ENCODE measurements around the gene EID2B.

Gene EID2B

DNA sequence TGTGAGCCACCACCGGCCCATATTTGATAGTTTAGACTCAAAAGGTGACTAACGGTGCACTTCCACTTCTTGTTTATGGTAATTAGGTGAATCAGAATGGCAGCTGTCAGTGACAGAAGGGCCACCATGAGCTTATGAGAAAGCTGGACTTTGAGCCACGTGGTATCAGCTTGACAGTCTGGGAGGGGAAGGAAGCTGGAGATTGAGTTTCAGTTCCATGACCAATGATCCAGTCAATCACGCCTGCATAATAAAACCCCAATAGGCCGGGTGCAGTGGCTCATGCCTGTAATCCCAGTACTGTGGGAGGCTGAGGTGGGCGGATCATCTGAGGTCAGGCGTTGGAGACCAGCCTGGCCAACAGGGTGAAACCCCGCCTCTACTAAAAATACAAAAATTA is 8.2 kb downstream of the EID2B start:
- no peaks in the 10 kb centered on the region for H3K4me1 ChIP-seq (ENCODE audit: control insufficient read depth, insufficient read depth, low read length)
- no peaks in the 10 kb centered on the region for H3K9me3 ChIP-seq (ENCODE audit: control insufficient read depth, insufficient read depth, low read length)
- H3K9ac ChIP-seq (ENCODE audit: low read depth, low read length): no peak overlapping the region
- H3K4me3 ChIP-seq (ENCODE audit: low read depth, low read length): no peak overlapping the region
- no peaks in the 10 kb centered on the region for H3K27me3 ChIP-seq (ENCODE audit: control insufficient read depth, insufficient read depth, low read length)
- H3K36me3 ChIP-seq (ENCODE audit: control insufficient read depth, insufficient read depth, low read length): peaks cover 3% of the 10 kb centered on the region

DNA sequence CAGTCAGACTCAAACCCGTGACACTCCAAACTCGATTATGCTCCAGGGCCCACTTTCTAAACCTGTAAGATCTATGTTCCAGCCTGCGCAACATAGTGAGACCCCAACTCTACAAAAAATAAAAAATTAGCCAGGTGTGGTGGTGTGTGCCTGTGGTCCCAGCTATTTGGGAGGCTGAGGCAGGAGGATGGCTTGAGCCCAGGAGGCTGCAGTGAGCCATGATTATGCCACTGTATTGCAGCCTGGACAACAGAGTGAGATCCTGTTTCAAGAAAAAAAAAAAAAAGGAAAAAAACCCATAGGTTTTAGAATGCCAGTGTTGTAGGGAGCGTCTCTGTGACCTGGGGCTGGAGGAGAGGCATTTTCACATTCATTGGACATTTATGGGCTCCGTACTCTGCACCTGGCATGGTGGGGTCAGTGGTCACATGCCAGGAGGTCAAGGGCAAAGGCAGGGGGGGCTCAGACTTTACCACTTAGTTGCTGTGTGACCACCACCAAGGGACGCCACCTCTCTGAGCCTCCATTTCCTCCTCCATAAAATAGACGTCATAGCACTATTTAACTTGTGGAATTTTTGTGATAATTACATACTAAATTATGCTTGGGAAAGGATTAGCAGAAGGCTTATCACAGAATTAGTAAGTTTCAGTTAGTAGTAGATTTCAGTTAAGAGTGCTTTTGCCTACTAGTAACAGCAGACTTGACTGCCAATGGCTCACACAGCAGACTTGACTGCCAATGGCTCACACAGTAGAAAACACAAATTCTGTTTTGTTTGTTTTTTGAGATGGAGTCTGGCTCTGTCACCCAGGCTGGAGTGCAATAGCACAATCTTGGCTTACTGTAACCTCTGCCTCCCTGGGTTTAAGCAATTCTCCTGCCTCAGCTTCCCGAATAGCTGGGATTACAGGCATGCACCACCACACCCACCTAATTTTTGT is 11.8 kb downstream of the EID2B start:
- Histone ChIP-seq H3K27me3 (ENCODE audit: control insufficient read depth, insufficient read depth, low read length) (no peaks in the 10 kb centered on the region), H3K36me3 (ENCODE audit: control insufficient read depth, insufficient read depth, low read length) (peaks cover 3% of the 10 kb centered on the region), H3K4me3 (ENCODE audit: low read depth, low read length) (no peak overlapping the region), H3K4me1 (ENCODE audit: control insufficient read depth, insufficient read depth, low read length) (peaks cover 4% of the 10 kb centered on the region), H3K9ac (ENCODE audit: low read depth, low read length) (no peak overlapping the region), H3K9me3 (ENCODE audit: control insufficient read depth, insufficient read depth, low read length) (no peaks in the 10 kb centered on the region)

DNA sequence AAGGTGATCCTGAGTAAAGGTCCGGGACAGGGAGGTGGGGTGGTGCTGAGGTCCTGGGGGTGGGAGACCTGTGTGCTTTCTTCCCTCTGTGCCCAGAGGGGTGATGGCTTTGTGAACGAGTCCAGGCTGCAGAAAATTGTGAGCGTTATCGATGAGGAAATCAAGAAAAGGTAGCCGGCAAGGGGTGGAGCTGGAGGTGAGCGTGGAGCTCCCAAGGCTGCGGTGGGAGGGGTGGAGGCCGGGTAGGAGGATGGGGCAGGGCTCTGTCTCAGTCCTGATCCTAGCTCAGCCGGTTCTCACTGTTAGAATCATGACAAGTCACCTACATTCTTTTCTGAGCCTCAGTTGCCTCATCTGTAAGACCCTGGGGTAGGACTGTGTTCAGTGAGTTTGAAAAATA is 13.7 kb downstream of the EID2B start:
- Histone ChIP-seq H3K27me3 (ENCODE audit: control insufficient read depth, insufficient read depth, low read length) (peaks cover 8% of the 10 kb centered on the region), H3K4me3 (ENCODE audit: low read depth, low read length) (peak overlapping the region; percentile 8), H3K4me1 (ENCODE audit: control insufficient read depth, insufficient read depth, low read length) (peaks cover 4% of the 10 kb centered on the region), H3K9ac (ENCODE audit: low read depth, low read length) (no peak overlapping the region), H3K36me3 (ENCODE audit: control insufficient read depth, insufficient read depth, low read length) (peaks cover 3% of the 10 kb centered on the region), H3K9me3 (ENCODE audit: control insufficient read depth, insufficient read depth, low read length) (no peaks in the 10 kb centered on the region)

DNA sequence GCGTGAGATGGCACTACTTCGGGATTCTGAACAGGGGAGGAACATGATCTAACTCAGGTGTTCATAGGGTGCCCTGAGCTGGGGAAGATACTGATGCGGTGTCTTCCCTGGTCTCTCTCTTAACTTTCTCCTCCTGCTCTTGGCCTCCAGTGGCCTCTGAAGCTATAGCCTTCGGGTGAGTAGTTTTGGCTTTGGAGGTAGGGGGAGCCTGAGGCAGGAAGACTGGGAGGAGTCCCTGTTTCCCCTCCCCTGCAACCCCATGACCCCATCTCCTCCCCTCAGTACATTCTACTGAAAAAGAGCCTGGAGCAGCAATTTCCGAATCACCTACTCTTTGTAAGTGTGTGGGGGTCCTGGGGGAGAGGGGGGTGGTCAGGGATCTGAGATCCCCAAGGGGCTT is 14.2 kb downstream of the EID2B start:
- peak overlapping the region; percentile 8 for H3K4me3 ChIP-seq (ENCODE audit: low read depth, low read length)
- H3K9ac ChIP-seq (ENCODE audit: low read depth, low read length): no peak overlapping the region
- no peaks in the 10 kb centered on the region for H3K9me3 ChIP-seq (ENCODE audit: control insufficient read depth, insufficient read depth, low read length)
- peaks cover 3% of the 10 kb centered on the region for H3K36me3 ChIP-seq (ENCODE audit: control insufficient read depth, insufficient read depth, low read length)
- peaks cover 4% of the 10 kb centered on the region for H3K4me1 ChIP-seq (ENCODE audit: control insufficient read depth, insufficient read depth, low read length)
- peaks cover 12% of the 10 kb centered on the region for H3K27me3 ChIP-seq (ENCODE audit: control insufficient read depth, insufficient read depth, low read length)

DNA sequence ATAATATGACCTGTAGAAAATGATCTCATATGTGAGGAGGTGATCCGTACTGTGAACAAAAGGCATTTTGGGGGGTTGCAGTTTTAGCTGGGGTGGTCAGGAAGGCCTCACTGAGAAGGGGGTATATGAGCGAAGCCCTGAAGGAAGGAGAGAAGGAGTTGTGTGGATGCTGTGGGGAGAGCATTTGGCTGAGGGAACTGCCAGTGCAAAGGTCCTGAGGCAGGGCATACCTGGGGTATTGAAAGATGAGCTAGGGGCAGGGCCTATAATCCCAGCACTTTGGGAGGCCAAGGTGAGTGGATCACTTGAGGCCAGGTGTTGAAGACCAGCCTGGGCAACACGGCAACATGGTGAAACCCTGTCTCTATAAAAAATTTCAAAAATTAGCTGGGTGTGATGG is 15.2 kb downstream of the EID2B start:
- peaks cover 12% of the 10 kb centered on the region for H3K27me3 ChIP-seq (ENCODE audit: control insufficient read depth, insufficient read depth, low read length)

DNA sequence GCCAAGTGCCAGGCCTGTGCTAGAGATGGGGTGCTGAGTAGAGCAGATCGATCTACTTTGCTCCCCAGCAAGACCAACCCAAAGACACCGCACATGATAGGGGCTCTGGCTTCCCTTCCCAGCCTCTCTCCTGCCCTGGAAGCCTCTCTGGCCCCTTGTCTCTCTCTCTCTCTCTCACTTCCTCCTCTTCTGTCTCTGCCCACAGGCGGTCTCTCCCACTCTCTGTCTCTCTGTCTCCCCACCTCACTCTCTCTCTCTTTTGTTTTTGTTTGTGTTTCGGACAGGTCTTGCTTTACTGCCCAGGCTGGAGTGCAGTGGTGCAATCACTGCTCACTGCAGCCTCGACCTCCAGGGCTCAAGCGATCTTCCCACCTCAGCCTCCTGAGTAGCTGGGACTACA is 16.4 kb downstream of the EID2B start:
- peaks cover 4% of the 10 kb centered on the region for H3K4me1 ChIP-seq (ENCODE audit: control insufficient read depth, insufficient read depth, low read length)
- H3K4me3 ChIP-seq (ENCODE audit: low read depth, low read length): peak overlapping the region; percentile 88
- peaks cover 3% of the 10 kb centered on the region for H3K36me3 ChIP-seq (ENCODE audit: control insufficient read depth, insufficient read depth, low read length)
- peak overlapping the region; percentile 88 for H3K9ac ChIP-seq (ENCODE audit: low read depth, low read length)
- H3K27me3 ChIP-seq (ENCODE audit: control insufficient read depth, insufficient read depth, low read length): peaks cover 12% of the 10 kb centered on the region
- no peaks in the 10 kb centered on the region for H3K9me3 ChIP-seq (ENCODE audit: control insufficient read depth, insufficient read depth, low read length)

More for the DNA sequence above, 15.2 kb downstream of the EID2B start:
- peaks cover 4% of the 10 kb centered on the region for H3K4me1 ChIP-seq (ENCODE audit: control insufficient read depth, insufficient read depth, low read length)
- H3K9ac ChIP-seq (ENCODE audit: low read depth, low read length): no peak overlapping the region
- no peak overlapping the region for H3K4me3 ChIP-seq (ENCODE audit: low read depth, low read length)
- no peaks in the 10 kb centered on the region for H3K9me3 ChIP-seq (ENCODE audit: control insufficient read depth, insufficient read depth, low read length)
- peaks cover 3% of the 10 kb centered on the region for H3K36me3 ChIP-seq (ENCODE audit: control insufficient read depth, insufficient read depth, low read length)

DNA sequence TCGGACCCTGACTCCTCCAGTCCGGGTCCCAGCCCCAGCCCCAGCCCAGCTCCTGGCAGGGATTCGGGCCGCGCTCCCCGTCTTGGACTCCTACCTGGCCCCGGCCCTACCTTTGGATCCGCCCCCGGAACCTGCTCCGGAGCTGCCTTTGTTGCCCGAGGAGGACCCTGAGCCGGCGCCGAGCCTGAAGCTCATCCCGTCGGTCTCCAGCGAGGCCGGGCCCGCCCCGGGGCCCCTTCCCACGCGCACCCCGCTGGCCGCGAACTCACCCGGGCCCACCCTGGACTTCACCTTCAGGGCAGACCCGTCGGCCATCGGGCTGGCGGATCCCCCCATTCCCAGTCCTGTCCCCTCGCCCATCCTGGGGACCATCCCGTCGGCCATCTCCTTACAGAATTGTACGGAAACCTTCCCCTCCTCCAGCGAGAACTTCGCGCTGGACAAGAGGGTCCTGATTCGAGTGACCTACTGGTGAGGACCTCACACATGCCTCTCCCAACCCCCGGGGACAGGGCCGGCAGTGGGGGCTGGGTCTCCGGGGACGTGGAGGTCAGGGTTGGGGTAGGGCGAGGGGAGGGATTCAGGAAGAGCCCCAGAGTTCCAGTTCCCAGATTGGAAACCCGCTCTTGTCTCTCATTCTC is 17.0 kb downstream of the EID2B start:
- peak overlapping the region; percentile 88 for H3K4me3 ChIP-seq (ENCODE audit: low read depth, low read length)
- H3K9ac ChIP-seq (ENCODE audit: low read depth, low read length): peak overlapping the region; percentile 88

DNA sequence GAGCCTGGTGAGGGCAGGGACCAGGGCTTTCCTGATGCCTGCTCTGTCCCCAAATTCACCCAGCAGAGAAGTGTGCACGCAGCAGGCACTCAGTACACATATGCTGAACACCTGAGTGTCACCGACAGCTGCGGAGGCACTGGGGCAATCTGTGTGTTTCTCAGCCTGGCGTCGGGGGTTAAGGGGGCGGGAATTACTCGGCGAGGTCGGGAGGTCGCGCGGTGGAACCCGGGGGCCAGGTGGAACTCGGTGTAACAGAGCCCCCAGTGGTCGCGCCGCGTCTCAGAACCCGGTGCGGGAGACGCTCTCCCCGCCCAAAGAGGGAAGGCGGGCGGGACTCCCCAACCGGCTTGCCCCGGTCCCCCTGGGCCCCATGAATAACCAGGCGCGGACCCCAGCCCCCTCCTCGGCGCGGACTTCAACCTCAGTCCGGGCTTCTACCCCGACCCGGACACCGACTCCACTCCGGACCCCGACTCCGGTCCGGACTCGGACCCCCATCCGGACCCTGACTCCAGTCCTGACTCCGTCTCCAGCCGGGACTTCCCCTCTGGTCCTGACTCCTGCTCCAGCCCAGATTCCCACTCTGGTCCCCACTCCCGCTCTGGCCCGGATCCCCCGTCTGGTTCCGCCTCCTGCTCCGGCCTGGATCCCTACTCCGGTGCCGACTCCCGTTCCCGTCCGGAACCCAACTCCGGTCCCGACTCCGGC is 17.7 kb downstream of the EID2B start, which contains the start of gene SELENOV:
Gene SELENOV, plus strand, starts transcription at position 300 of the 711 bp plus-strand sequence. Its CDS starts 74 bp downstream, at position 374.
- peaks cover 4% of the 10 kb centered on the region for H3K4me1 ChIP-seq (ENCODE audit: control insufficient read depth, insufficient read depth, low read length)
- peak within 1 kb of the TSS; percentile 88 for H3K9ac ChIP-seq (ENCODE audit: low read depth, low read length)
- H3K9me3 ChIP-seq (ENCODE audit: control insufficient read depth, insufficient read depth, low read length): no peaks in the 10 kb centered on the region
- peak within 1 kb of the TSS; percentile 88 for H3K4me3 ChIP-seq (ENCODE audit: low read depth, low read length)
- H3K36me3 ChIP-seq (ENCODE audit: control insufficient read depth, insufficient read depth, low read length): no peaks in the 10 kb centered on the region
- H3K27me3 ChIP-seq (ENCODE audit: control insufficient read depth, insufficient read depth, low read length): peaks cover 14% of the 10 kb centered on the region

More for the DNA sequence above, 17.0 kb downstream of the EID2B start:
- Histone ChIP-seq H3K27me3 (ENCODE audit: control insufficient read depth, insufficient read depth, low read length) (peaks cover 12% of the 10 kb centered on the region), H3K9me3 (ENCODE audit: control insufficient read depth, insufficient read depth, low read length) (no peaks in the 10 kb centered on the region), H3K36me3 (ENCODE audit: control insufficient read depth, insufficient read depth, low read length) (peaks cover under 1% of the 10 kb centered on the region), H3K4me1 (ENCODE audit: control insufficient read depth, insufficient read depth, low read length) (peaks cover 4% of the 10 kb centered on the region)

DNA sequence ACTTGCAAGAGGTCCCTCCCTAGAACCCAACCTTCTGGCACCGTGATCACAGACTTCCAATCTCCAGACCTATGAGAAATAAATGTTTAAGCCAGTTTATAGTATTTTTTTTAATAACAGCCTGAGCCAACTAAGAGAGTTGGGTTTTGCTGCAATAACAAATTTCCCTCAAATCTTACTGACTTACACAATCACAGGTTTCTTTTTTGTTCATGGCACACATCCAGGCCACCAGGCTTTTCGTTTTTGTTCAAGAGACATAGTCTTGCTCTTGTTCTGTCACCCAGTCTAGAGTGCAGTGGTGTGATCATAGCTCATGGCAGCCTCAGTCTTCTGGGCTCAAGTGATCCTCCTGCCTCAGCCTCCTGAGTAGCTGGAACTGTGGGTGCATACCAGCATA is 19.7 kb downstream of the EID2B start:
- Histone ChIP-seq H3K4me1 (ENCODE audit: control insufficient read depth, insufficient read depth, low read length) (no peaks in the 10 kb centered on the region), H3K36me3 (ENCODE audit: control insufficient read depth, insufficient read depth, low read length) (no peaks in the 10 kb centered on the region), H3K27me3 (ENCODE audit: control insufficient read depth, insufficient read depth, low read length) (peaks cover 28% of the 10 kb centered on the region), H3K4me3 (ENCODE audit: low read depth, low read length) (no peak overlapping the region), H3K9me3 (ENCODE audit: control insufficient read depth, insufficient read depth, low read length) (no peaks in the 10 kb centered on the region), H3K9ac (ENCODE audit: low read depth, low read length) (no peak overlapping the region)

DNA sequence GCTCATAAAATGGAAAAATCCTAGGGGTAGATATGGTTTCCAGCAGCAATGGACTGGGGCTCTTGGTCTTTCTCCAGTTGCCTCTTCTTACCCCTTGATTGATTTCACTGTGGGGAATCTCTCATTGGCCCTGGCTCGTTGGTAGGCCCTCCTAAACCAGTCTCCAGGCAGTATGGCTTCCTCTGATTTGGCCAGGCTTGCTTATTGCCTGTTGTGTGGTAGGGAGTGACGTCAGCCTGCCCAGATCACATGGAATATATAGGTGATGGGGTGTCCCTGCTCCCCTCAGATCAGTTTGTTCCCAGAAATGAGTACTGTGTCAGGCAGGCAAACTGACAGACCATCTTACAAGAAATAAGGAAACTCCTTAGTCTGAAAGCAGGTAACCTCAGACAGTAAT is 23.4 kb downstream of the EID2B start:
- Histone ChIP-seq H3K9ac (ENCODE audit: low read depth, low read length) (no peak overlapping the region), H3K4me3 (ENCODE audit: low read depth, low read length) (no peak overlapping the region), H3K9me3 (ENCODE audit: control insufficient read depth, insufficient read depth, low read length) (no peaks in the 10 kb centered on the region), H3K27me3 (ENCODE audit: control insufficient read depth, insufficient read depth, low read length) (peaks cover 59% of the 10 kb centered on the region), H3K4me1 (ENCODE audit: control insufficient read depth, insufficient read depth, low read length) (no peaks in the 10 kb centered on the region), H3K36me3 (ENCODE audit: control insufficient read depth, insufficient read depth, low read length) (no peaks in the 10 kb centered on the region)

DNA sequence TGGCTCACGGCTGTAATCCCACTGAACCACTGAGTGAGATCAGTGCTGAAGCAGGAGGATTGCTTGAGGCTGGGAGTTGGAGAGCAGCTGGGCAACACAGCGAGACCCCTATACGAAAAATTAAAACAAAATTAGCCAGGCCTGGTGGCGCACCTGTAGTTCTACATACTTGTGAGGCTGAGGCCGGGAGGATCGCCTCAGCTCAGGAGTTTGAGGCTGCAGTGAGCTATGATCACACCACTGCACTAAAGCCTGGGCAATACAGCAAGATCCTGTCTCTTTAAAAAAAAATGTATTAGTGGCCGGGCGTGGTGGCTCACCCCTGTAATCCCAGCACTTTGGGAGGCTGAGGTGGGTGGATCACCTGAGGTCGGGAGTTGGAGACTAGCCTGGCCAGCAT is 24.0 kb downstream of the EID2B start:
- H3K9ac ChIP-seq (ENCODE audit: low read depth, low read length): no peak overlapping the region
- H3K27me3 ChIP-seq (ENCODE audit: control insufficient read depth, insufficient read depth, low read length): peaks cover 59% of the 10 kb centered on the region
- no peak overlapping the region for H3K4me3 ChIP-seq (ENCODE audit: low read depth, low read length)
- H3K4me1 ChIP-seq (ENCODE audit: control insufficient read depth, insufficient read depth, low read length): no peaks in the 10 kb centered on the region
- no peaks in the 10 kb centered on the region for H3K9me3 ChIP-seq (ENCODE audit: control insufficient read depth, insufficient read depth, low read length)
- no peaks in the 10 kb centered on the region for H3K36me3 ChIP-seq (ENCODE audit: control insufficient read depth, insufficient read depth, low read length)

Data from iPS-15b (cell line).